Esophagus squamous epithelium (tissue), 4 donors: Measurements from ENCODE around the gene TMEM252.

Source experiments
- POLR2A ChIP-seq, 4 donors: fragments of 450-650 bp; IDR thresholded peaks; one replicate each; pipeline ENCODE4 v1.6.1; 2017; ENCODE audit warnings: antibody characterized with exemption in 4 of 4, mild to moderate bottlenecking in 4 of 4, moderate library complexity in 3 of 4
- TF ChIP-seq, protein P1 (sequence below), 6 experiments: fragments of 450-650 bp in 4 of 6; fragments of 200-600 bp in 2 of 6; sonication (generic) in 2 of 6; IDR thresholded peaks; one replicate each; pipeline ENCODE4 v1.5.1; 2016 to 2019; ENCODE audit warnings: antibody characterized with exemption in 6 of 6, mild to moderate bottlenecking in 4 of 6, moderate library complexity in 4 of 6

DNA sequence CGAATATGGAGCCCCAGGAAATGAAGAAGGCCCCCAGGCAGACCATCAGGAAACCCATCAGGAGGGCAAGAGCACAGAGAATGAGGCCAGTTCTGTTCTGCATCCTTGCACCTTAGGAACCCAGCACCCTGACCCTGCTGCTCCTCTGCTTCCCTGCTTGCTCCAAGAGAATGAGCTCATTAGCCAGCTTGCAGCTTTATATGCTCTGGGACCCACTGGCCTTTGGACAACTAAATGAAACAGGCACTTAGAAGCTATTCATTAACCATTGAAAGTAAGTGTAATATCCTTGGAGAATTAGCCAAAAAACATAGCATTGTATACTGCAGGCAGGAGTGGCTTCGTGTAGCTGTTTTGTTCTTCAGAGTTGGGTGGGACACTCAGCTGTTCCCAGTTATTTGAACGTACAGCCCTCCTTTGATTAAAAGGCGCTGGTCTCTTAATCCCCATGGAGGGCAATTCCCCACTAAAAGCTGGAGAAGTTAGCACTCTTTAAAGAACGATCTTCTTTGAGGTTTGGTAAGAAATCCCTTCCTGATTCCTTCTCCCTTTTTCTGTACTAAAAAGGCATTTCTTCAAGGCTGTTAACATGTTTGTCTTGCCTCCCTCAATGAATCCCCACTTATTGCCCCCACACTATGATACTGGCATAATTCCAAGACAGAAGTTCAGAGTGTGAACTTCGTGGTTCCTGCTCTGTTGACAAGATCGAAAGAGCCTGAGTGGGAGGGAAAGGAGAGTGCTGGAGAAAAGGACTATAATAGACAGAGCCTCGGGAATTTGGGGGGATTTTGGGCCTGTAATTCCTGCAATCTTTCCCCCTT, at the start of gene TMEM252:
- TF ChIP-seq, protein P1, sequence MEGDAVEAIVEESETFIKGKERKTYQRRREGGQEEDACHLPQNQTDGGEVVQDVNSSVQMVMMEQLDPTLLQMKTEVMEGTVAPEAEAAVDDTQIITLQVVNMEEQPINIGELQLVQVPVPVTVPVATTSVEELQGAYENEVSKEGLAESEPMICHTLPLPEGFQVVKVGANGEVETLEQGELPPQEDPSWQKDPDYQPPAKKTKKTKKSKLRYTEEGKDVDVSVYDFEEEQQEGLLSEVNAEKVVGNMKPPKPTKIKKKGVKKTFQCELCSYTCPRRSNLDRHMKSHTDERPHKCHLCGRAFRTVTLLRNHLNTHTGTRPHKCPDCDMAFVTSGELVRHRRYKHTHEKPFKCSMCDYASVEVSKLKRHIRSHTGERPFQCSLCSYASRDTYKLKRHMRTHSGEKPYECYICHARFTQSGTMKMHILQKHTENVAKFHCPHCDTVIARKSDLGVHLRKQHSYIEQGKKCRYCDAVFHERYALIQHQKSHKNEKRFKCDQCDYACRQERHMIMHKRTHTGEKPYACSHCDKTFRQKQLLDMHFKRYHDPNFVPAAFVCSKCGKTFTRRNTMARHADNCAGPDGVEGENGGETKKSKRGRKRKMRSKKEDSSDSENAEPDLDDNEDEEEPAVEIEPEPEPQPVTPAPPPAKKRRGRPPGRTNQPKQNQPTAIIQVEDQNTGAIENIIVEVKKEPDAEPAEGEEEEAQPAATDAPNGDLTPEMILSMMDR (IDR thresholded peaks at IDR 0.05): no peak
- TF ChIP-seq POLR2A (IDR thresholded peaks at IDR 0.05): no peak
